ENCODE results near the gene ZIC2.

The ZIC2 gene

DNA sequence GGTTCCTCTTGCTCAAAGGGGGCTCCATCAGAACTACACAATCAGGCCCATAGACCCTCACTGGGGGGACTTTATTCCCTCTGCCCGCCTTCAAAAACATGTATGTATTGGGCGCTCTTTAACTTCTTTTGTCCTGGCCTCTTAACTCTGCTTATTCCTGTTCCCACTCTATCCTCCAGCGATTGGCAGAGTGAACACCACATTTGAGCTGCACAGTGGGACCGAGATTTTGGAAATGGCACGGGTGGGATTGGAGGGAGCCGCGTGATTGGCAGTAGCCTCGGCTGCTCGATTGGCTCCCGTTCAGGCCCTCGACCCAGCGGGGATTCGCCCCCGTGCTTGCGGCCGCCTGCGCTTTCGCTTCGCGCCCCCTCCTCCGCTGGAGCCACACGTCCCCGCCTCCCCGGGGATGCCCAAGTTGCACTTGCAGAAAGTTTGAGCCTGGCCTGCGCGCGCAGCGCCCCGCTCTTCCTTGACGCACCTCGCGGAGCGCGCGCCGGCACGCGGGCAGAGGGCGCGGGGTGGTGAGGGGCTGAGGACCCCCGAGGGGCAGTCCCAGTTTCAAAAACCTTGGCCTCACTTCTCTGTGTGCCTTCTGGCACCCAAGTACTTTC is 9.9 kb upstream of the ZIC2 start, which contains the start of gene ZIC5:
TSS of gene ZIC5 (minus strand) at position 192 of the 614 bp plus-strand sequence. CDS start at position 28, 164 bp downstream.
- H3K4me3 ChIP-seq (ENCODE audit: low read length): no peak within 1 kb of the TSS
- TF ChIP-seq, protein P1, sequence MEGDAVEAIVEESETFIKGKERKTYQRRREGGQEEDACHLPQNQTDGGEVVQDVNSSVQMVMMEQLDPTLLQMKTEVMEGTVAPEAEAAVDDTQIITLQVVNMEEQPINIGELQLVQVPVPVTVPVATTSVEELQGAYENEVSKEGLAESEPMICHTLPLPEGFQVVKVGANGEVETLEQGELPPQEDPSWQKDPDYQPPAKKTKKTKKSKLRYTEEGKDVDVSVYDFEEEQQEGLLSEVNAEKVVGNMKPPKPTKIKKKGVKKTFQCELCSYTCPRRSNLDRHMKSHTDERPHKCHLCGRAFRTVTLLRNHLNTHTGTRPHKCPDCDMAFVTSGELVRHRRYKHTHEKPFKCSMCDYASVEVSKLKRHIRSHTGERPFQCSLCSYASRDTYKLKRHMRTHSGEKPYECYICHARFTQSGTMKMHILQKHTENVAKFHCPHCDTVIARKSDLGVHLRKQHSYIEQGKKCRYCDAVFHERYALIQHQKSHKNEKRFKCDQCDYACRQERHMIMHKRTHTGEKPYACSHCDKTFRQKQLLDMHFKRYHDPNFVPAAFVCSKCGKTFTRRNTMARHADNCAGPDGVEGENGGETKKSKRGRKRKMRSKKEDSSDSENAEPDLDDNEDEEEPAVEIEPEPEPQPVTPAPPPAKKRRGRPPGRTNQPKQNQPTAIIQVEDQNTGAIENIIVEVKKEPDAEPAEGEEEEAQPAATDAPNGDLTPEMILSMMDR (conservative IDR thresholded peaks at IDR 0.05; ENCODE audit: low read length): no peak
- no peak for DNase-seq (ENCODE audit: low read depth)

DNA sequence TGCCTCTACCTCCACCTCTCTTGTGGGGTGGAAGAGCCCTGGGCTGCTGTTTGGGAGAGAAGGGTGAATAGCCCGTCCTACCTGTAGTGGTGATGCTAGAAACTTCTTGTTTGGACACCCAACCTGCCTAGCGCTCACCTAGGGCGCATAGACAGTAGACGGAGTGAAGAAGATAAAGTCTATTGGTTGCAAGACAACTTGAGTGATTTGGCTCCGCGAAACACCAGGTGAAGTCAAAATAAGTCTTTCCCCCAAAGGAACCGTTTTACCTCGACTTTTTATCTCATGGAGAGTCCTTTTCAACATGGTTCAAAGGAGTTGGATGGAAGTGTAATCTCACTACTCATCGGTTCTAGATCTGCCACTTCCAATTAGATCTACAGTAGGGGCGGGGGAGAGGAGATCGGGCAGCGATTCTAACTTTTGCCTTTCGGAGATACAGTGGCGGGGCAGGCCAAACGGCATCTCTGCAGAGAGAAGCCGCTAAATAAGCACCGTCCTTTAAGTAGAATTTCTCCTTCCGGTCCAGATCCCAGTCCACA is 9.3 kb upstream of the ZIC2 start:
- TF ChIP-seq, protein P1 (conservative IDR thresholded peaks at IDR 0.05; ENCODE audit: low read length): no peak
- no peak overlapping the region for H3K4me3 ChIP-seq (ENCODE audit: low read length)
- DNase-seq (ENCODE audit: low read depth): no peak

DNA sequence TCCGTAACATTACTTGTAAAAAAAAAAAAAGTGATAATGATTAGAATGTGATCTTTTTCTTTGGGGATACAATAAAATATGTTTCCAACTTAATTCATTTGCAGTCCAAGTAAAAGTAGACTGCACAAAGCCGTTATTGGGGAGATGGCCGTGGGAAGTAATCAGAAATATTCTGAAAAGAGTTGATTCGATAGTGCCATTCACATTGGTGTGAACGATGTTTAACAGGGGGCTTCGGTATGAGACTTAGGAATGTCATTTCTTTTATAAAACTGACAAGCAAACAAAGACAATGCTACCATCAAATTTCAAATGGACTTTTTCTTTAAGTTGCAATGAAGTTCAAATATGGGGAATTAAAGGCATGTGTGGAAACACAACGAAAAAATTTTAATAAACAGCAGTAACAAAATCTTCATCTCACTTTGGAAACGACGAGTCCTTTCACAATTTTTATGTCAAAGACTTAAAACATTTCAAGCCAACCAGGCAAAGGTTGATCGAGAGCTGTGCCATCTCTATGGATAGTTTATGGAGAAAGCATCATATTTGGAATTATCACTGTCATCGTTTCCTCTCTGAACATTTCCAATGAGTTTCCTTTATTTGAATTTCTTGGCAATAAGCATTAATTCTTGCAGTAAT is 8.3 kb upstream of the ZIC2 start:
- no peak for DNase-seq (ENCODE audit: low read depth)
- no peak overlapping the region for H3K4me3 ChIP-seq (ENCODE audit: low read length)
- TF ChIP-seq, protein P1 (conservative IDR thresholded peaks at IDR 0.05; ENCODE audit: low read length): no peak

DNA sequence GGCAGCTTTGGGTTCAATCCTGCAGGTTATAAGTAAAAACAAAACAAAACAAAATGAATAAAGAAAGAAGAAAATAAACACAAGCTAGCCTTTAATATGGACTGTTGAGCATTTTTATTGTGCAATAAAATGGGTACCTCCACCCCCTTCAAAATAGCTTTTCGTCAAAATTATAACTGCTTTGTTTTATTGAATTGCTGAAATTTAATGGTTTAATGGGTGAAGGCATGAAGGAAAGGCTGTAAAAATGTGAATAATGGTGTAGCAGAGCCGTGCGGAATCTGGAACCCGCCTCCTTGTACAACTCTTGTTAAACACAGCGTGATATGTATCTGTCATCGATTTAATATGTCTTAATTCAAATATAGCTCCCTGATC is 7.8 kb upstream of the ZIC2 start:
- no peak for DNase-seq (ENCODE audit: low read depth)
- no peak overlapping the region for H3K4me3 ChIP-seq (ENCODE audit: low read length)

DNA sequence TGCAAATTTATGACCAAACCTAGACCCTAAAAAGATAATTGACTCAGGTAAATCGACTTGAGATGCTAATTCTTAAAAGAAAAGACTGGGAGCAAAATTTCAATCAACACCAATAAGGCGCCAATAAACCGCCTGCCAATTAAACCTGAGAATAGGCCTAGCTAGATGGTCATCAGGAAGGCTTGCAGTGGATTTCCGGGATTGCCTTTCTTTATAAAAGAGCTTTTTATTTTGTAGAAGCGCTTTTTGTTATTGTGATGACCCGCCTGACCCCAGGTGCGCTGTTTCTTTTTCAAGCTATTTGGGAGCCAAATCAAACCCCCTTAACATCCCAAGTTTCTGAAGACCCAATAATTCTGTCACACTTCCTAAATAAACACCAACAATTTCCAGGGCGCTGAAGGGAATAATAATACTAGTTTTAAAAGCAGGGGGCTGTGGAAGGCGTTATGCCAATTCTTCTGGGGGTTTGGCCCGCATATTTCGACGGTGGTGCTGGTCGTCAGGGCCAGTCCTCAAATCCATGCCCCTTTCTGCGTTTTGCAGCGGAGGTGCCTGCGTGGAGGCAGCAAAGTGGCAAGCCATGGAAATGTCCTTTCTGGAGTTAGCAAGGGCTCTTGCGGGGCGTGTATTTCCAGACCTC is 7.2 kb upstream of the ZIC2 start:
- H3K4me3 ChIP-seq (ENCODE audit: low read length): no peak overlapping the region
- TF ChIP-seq, protein P1 (conservative IDR thresholded peaks at IDR 0.05; ENCODE audit: low read length): no peak
- no peak for DNase-seq (ENCODE audit: low read depth)

More for the DNA sequence above, 7.8 kb upstream of the ZIC2 start:
- TF ChIP-seq, protein P1 (conservative IDR thresholded peaks at IDR 0.05; ENCODE audit: low read length): no peak

DNA sequence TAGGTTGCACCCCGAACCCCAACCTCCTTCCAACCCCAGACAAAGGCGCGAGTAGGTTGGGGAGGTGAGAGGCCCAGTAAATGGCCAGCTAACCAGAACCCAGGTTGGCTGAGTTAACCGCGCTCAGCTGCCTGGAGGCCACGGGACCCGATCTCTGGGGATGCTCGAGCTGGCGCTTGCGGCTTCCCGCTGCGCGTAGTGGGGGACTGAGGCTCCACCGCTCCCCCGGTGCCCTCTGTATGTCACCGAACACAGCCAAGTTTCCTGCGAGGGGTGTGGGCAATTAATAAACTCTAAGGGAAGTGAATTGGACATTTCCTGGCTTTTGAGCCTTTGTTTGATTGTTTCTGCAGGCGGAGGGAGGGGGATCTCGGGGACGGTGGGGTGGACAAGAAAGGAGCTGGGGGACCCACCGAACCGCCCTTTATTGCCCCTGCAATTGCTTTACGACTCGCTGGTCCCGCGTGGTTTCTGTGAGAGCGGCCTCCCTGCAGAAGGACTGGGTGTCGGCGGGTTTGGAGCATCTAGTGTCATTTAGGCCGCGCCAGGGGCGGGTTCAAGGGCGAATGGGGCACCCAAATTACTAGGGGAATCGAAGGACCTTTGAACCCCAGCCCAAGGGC is 6.5 kb upstream of the ZIC2 start:
- TF ChIP-seq, protein P1 (conservative IDR thresholded peaks at IDR 0.05; ENCODE audit: low read length): no peak
- no peak for DNase-seq (ENCODE audit: low read depth)
- no peak overlapping the region for H3K4me3 ChIP-seq (ENCODE audit: low read length)

Measured in AG10803 (cell line).